ENCODE data around the gene MYEOV.

Gene MYEOV

DNA sequence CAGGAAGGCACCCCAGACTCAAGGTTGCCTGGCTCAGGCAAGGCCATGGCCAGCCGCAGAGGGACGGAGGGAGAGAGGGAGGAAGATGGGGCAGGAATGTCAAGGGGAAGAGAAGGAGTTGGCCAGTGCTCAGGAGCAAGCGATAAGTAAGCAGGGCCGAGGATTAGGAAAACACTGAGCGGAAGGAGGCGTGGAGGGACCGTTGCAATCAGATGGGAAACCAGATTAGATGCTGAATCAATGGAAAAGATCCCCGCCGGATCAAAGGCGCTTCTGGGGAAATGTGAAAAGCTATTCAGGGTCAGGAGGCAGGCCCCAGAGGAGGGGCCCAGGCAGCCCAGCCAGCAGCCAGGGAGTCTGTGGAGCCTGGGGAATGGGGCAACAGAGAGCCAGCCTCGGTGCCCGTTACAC, 26.6 kb upstream of the MYEOV start:
- TF ChIP-seq, protein P1, sequence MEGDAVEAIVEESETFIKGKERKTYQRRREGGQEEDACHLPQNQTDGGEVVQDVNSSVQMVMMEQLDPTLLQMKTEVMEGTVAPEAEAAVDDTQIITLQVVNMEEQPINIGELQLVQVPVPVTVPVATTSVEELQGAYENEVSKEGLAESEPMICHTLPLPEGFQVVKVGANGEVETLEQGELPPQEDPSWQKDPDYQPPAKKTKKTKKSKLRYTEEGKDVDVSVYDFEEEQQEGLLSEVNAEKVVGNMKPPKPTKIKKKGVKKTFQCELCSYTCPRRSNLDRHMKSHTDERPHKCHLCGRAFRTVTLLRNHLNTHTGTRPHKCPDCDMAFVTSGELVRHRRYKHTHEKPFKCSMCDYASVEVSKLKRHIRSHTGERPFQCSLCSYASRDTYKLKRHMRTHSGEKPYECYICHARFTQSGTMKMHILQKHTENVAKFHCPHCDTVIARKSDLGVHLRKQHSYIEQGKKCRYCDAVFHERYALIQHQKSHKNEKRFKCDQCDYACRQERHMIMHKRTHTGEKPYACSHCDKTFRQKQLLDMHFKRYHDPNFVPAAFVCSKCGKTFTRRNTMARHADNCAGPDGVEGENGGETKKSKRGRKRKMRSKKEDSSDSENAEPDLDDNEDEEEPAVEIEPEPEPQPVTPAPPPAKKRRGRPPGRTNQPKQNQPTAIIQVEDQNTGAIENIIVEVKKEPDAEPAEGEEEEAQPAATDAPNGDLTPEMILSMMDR (IDR thresholded peaks at IDR 0.05), result no peak

- TF ChIP-seq, protein P1 (IDR thresholded peaks at IDR 0.05), result no peak
Measured at GRCh38 chr11:69268911-69269310, 25.0 kb upstream of the MYEOV start.

DNA sequence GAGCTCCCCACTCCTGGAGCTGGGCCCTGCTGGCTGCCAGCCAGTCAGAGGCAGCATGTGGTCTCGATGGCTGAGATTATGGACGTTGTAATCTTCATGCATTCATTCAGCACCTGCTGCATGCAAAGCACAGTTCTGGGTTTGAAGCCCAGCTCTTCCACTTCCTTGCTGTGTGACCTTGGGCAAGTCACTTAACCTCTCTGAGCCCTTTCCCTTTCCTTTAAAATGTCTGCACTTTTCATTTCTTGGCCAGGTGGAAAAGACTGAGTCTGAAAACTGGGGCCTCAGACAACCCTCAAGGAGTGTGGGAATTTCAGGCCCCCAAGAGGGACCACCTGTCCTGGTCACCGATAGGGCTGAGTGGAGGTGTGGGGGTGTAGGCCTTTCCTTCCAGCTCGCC, 24.6 kb upstream of the MYEOV start:
- TF ChIP-seq, protein P1 (IDR thresholded peaks at IDR 0.05), result no peak

- TF ChIP-seq, protein P1 (IDR thresholded peaks at IDR 0.05), result no peak
Measured at GRCh38 chr11:69269926-69270697, 23.8 kb upstream of the MYEOV start.

GRCh38 chr11:69270941-69271340, 23.0 kb upstream of the MYEOV start:
- TF ChIP-seq, protein P1 (IDR thresholded peaks at IDR 0.05), result no peak

DNA sequence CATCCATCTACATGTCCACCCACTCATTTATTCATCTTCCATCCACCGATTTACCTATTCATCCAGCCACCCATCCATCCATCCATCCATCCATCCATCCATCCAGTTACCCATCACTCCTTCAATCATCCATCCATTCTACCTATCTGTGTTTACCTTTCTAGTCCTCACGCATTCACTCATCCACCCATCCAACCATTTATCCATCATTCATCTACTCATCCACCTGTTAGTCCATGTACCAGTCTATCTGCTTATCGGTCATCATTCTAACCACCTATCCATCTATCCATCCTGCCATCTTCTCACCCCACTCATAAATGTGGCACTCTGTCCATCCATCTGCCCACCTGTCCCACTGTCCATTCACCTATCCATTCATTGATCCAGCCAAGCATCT, 21.9 kb upstream of the MYEOV start:
- TF ChIP-seq, protein P1 (IDR thresholded peaks at IDR 0.05), result no peak

DNA sequence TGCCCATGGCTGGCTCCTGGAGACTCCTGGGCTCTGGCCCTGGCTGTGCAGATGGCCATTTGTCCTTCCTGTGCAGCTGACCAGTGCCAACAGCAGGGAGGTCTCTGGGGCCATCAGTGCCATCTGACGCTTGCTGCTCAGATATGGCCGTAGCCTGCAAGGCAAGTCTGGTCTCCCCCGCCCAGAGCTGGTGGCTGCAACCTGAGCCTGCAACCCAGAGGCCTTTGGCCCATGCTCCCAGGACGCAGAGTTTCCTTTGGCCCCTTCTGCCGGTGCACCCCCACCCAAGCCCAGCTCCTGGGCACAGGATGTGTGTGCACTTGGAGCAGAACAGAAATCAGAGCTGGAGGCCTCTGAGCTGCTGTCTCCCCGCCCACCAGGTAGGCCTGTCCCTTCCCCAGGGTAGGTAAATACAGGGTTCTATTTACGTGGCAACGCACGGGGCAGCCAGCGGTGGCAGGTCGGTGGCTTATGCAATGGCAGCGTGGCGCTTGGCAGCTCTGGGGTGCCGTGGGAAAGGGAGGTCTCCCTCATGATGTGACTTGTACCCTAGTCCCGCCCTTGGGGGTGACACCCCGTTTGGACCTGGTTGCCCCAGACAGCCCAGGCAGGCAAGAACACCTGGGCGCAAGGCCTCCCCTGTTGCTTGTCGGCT, 21.0 kb upstream of the MYEOV start:
- TF ChIP-seq, protein P1 (IDR thresholded peaks at IDR 0.05), result no peak
